Epithelial cell of esophagus (primary cell): ENCODE results near the gene SYT8.

Experiments
- DNase-seq: peaks from one replicate; pipeline ENCODE4 v3.0.0; 2010; ENCODE audit warnings: low read depth
- H3K4me3 ChIP-seq: 2 replicates; pipeline ENCODE4 v1.5.1; 2011; ENCODE audit warnings: mild to moderate bottlenecking, low read length, control low read depth
- CTCF ChIP-seq: IDR thresholded peaks from 2 replicates; pipeline ENCODE4 v1.5.1; 2011; ENCODE audit warnings: low read depth, mild to moderate bottlenecking, low read length, control low read depth, inconsistent platforms; ENCODE audit not compliant: insufficient read depth; ENCODE audit errors: missing control alignments

SYT8 gene

GRCh38 chr11:1827095-1827813 is 7.5 kb upstream of the SYT8 start:
- peak; percentile 73 for DNase-seq
- no peak overlapping the region for H3K4me3 ChIP-seq
- TF ChIP-seq CTCF, result no peak

GRCh38 chr11:1827931-1828330 is 6.9 kb upstream of the SYT8 start:
- TF ChIP-seq CTCF, result no peak
- DNase-seq, result no peak
- no peak overlapping the region for H3K4me3 ChIP-seq

- no peak for DNase-seq
- no peak overlapping the region for H3K4me3 ChIP-seq
- no peak for TF ChIP-seq CTCF
These were observed 6.2 kb upstream of the SYT8 start for GRCh38 chr11:1828542-1828941.

GRCh38 chr11:1829039-1829820 is 5.6 kb upstream of the SYT8 start:
- peak; percentile 83 for DNase-seq
- no peak overlapping the region for H3K4me3 ChIP-seq
- TF ChIP-seq CTCF, result no peak

GRCh38 chr11:1830004-1830321 is 4.8 kb upstream of the SYT8 start:
- TF ChIP-seq CTCF, result no peak
- DNase-seq, result no peak
- H3K4me3 ChIP-seq, result no peak overlapping the region

GRCh38 chr11:1830322-1831223 is 4.2 kb upstream of the SYT8 start:
- H3K4me3 ChIP-seq, result no peak overlapping the region
- no peak for TF ChIP-seq CTCF
- DNase-seq, result peak; percentile 99
